Uterus (tissue), 4 donors: ENCODE measurements around the gene MAGED1. TPM values are rescaled to one million over a fixed set of nuclear protein-coding genes. Genes with fewer than 3 reads are reported as not detected.
A peak's percentile ranks its signal among the peaks of the same experiment; 100 is the strongest.

Experiments
- DNase-seq, 2 donors: peaks; one replicate each; pipeline ENCODE4 v3.0.0-alpha.2; 2019 to 2020
- H3K27ac ChIP-seq, 2 donors: fragments of 200-600 bp; sonication (generic); 1 replicate in 1 of 2; 2 replicates in 1 of 2; pipeline ENCODE4 v1.5.1; 2016 to 2018
- H3K27me3 ChIP-seq, 2 donors: fragments of 200-600 bp; sonication (generic); one replicate each; pipeline ENCODE4 v1.5.1; 2018 to 2019; ENCODE audit warnings: control low read depth in 1 of 2
- H3K36me3 ChIP-seq, 2 donors: fragments of 200-600 bp; sonication (generic); one replicate each; pipeline ENCODE4 v1.5.1; 2019; ENCODE audit warnings: control low read depth in 1 of 2
- H3K4me1 ChIP-seq, 2 donors: fragments of 200-600 bp; sonication (generic); one replicate each; pipeline ENCODE4 v1.5.1; 2018 to 2019; ENCODE audit warnings: control low read depth in 1 of 2
- H3K4me3 ChIP-seq, 2 donors: fragments of 200-600 bp; sonication (generic); 1 replicate in 1 of 2; 2 replicates in 1 of 2; pipeline ENCODE4 v1.5.1; 2018 to 2019; ENCODE audit warnings: mild to moderate bottlenecking in 1 of 2
- H3K9me3 ChIP-seq, 2 donors: fragments of 200-600 bp; sonication (generic); one replicate each; pipeline ENCODE4 v1.5.1; 2019; ENCODE audit warnings: control low read depth in 1 of 2
- CTCF ChIP-seq, 4 experiments: fragments of 200-600 bp in 2 of 4; fragments of 450-650 bp in 2 of 4; sonication (generic) in 2 of 4; IDR thresholded peaks; one replicate each; pipeline ENCODE4 v1.5.1; 2016 to 2019; ENCODE audit warnings: antibody characterized with exemption in 4 of 4, mild to moderate bottlenecking in 2 of 4, moderate library complexity in 1 of 4
- POLR2A ChIP-seq, 2 donors: fragments of 450-650 bp; IDR thresholded peaks; one replicate each; pipeline ENCODE4 v1.6.1; 2016; ENCODE audit warnings: antibody characterized with exemption in 2 of 2, mild to moderate bottlenecking in 1 of 2, moderate library complexity in 1 of 2
- intact Hi-C: fragments of 100-400 bp; cut with DNase I; formaldehyde crosslinking; loops from one replicate; pipeline ENCODE4 v1.15.1; 2023; ENCODE audit warnings: low total_unique reads
- total RNA-seq, 4 donors: library from RNA; depleted of rRNA in 3 of 4; stranded (reverse); fragments of >200 nt in 3 of 4; gene quantifications; one replicate each; pipeline versions ENCODE4 v1.1.0 to v1.2.4, GENCODE V29; 2014 to 2023
- donor health status: DM: yes; HTN: yes; CAD: no.

MAGED1 gene
- total RNA-seq, 4 donors from 2014 or later = 27.9 to 164 (median 55.2) TPM

- H3K36me3 ChIP-seq = no peaks in the 10 kb centered on the region
- peak overlapping the region; percentile 40 to 54 for H3K4me3 ChIP-seq
- H3K27me3 ChIP-seq = no peaks in the 10 kb centered on the region
- no peaks in the 10 kb centered on the region for H3K9me3 ChIP-seq
- H3K4me1 ChIP-seq = no peaks in the 10 kb centered on the region
- TF ChIP-seq POLR2A (IDR thresholded peaks at IDR 0.05) (no peak), CTCF (IDR thresholded peaks at IDR 0.05) (no peak)
- peak; percentile 48 for DNase-seq
- intact Hi-C loops = no loop called here
- peak overlapping the region; percentile 86 to 88 for H3K27ac ChIP-seq
These were observed 691 bp downstream of the MAGED1 start for GRCh38 chrX:51893931-51894696.

- H3K27ac ChIP-seq = peak overlapping the region; percentile 86 to 88
- H3K4me1 ChIP-seq = no peaks in the 10 kb centered on the region
- no peaks in the 10 kb centered on the region for H3K36me3 ChIP-seq
- TF ChIP-seq CTCF (IDR thresholded peaks at IDR 0.05) (peak in 1 of 4 experiments; percentile 18), POLR2A (IDR thresholded peaks at IDR 0.05) (no peak)
- intact Hi-C loops = no loop called here
- H3K27me3 ChIP-seq = no peaks in the 10 kb centered on the region
- DNase-seq = peak; percentile 25 to 34
- no peaks in the 10 kb centered on the region for H3K9me3 ChIP-seq
- peak overlapping the region; percentile 40 to 54 for H3K4me3 ChIP-seq
These were observed 1.4 kb downstream of the MAGED1 start for GRCh38 chrX:51894697-51895336.

GRCh38 chrX:51896626-51897025 is 3.2 kb downstream of the MAGED1 start:
- intact Hi-C loops = no loop called here
- DNase-seq = no peak
- TF ChIP-seq POLR2A (IDR thresholded peaks at IDR 0.05) (no peak), CTCF (IDR thresholded peaks at IDR 0.05) (no peak)

GRCh38 chrX:51899741-51900140 is 6.3 kb downstream of the MAGED1 start:
- no peaks in the 10 kb centered on the region for H3K36me3 ChIP-seq

More at GRCh38 chrX:51896626-51897025, 3.2 kb downstream of the MAGED1 start:
- Histone ChIP-seq H3K27me3 (no peaks in the 10 kb centered on the region), H3K27ac (no peak overlapping the region), H3K4me3 (no peak overlapping the region), H3K4me1 (no peaks in the 10 kb centered on the region), H3K9me3 (no peaks in the 10 kb centered on the region), H3K36me3 (no peaks in the 10 kb centered on the region)

More at GRCh38 chrX:51899741-51900140, 6.3 kb downstream of the MAGED1 start:
- Histone ChIP-seq H3K9me3 (no peaks in the 10 kb centered on the region), H3K27me3 (no peaks in the 10 kb centered on the region), H3K4me3 (no peak overlapping the region), H3K27ac (no peak overlapping the region), H3K4me1 (no peaks in the 10 kb centered on the region)
- DNase-seq = no peak
- intact Hi-C loops = no loop called here
- TF ChIP-seq POLR2A (IDR thresholded peaks at IDR 0.05) = no peak
- no peak for TF ChIP-seq CTCF (IDR thresholded peaks at IDR 0.05)
